CD4-positive, alpha-beta T cell treated with Interleukin-6 for 4 hours (primary cell): Measurements from ENCODE around the gene SORCS2.
"Not testable (repeated sequence)": the region's sequence is repeated elsewhere in the genome, so short reads cannot be mapped to it uniquely, and the experiment has no call there.

ENCODE experiments used
- DNase-seq: peaks from one replicate; pipeline ENCODE4 v3.0.0-alpha.2; 2020; ENCODE audit warnings: mixed read lengths

SORCS2 gene

DNA sequence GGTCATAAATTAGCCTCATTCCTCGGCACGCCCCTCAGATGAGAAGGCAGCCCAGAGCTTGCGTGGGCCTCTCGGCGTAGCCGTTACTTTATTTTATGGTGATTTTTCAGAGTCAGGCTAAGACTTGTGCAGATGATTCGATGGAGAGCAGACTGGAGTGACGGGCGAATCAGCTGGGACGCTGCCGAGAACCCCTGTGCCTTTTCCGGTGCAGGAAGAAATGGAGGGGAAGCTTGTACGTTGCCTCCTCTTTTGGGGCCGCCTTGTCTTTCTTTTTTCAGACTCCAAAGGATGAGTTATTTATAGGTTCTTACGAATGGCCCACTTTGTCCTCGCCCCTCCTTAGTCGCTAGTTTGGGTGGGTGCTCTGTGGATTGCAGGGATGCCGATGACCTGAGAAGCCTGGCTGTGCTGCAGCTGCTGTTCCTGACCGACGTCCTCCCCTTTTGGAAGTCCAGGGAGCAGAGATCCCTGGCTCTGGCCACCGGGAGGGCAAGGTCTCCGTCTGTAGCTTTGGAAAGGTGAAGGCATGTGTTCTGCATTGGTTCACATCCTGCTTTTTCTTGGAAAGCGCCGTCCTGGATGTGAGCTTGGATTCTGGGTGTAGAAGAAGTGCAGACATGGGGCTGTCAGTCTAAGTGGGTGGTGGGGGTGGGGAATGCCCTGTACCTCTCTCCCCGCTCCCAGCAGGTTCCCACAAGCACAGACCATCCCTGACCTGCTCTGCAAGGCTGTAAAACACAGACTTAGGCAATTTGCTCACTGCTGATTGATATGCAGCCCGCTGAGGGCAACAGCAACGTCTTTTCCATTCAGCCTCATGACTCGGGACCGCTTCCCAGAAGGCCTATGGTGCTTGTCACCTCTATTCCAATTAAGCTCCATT is 9.3 kb downstream of the SORCS2 start:
- no peak for DNase-seq

DNA sequence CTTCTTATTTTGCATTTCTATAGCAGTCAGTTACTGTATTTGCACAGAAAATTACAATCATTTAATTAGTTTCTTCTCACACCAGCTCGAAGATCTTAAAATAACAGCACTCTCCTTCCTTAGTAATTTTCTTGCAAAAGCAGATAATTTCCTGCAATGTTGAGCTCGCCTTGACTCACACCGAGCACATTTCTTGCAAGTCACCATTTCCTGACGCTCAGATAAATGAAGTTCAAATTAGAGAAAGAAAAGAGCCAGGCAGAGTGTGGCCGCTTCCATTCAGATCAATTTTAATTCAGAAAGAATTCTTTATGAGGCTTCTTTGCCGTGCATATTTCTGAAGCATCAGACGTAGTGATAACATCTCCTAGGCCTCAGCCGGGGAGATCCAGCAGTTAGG is 10.1 kb downstream of the SORCS2 start:
- no peak for DNase-seq

- DNase-seq = no peak
These were observed 12.5 kb downstream of the SORCS2 start for GRCh38 chr4:7204656-7205387.

DNA sequence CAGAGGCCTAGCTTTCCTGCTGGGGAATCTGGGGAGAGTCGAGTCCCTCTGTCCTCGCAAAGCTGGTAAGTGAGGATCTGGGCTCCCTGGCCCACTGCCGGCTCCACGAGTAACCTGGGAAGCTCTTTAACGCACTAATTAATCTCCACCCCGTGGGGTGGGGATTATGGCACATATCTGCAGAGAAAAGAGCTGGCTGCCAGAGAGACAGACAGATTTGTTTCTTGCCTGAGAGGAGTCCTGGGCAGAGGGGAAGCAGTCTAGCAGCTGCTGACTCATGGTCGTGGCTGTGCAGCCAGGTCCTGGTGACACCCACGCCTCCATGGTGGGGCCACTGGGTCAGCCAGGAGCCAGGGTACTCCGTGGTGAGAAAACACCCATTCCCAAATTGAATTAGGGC is 14.0 kb downstream of the SORCS2 start:
- DNase-seq = no peak

DNA sequence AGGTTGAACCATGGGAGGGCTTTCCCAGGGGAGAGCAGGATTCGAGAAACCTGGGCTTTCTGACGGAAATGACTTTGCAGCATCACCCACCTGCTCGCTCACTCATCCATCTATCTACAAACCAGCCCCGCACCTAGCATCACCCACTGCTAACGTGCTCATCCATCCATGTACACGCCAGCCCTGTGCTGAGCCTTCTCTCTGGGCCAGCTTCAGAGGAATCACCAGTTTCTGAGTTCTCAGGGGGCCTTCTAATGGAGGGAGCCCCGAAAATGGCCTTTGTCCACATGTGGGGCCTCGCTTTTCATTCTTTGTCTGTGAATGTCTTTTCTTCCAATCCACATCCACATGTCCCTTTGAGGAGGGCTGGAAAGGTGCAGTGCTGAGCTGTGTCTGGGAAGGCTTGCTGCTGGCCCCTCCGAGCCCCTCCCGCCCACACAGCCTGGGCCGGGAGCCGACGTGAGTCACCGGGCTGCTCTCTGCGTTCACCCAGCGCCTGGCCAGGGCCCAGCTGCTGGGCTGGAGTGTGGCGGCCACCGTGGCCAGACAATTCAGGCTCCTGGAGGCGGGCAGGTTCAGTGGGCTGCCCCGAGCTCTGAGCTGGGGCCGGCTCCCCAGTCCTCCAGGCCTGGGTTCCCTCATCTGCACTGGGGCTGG is 14.7 kb downstream of the SORCS2 start:
- DNase-seq = no peak

- no peak for DNase-seq
These were observed 15.4 kb downstream of the SORCS2 start for GRCh38 chr4:7207628-7208231.

DNA sequence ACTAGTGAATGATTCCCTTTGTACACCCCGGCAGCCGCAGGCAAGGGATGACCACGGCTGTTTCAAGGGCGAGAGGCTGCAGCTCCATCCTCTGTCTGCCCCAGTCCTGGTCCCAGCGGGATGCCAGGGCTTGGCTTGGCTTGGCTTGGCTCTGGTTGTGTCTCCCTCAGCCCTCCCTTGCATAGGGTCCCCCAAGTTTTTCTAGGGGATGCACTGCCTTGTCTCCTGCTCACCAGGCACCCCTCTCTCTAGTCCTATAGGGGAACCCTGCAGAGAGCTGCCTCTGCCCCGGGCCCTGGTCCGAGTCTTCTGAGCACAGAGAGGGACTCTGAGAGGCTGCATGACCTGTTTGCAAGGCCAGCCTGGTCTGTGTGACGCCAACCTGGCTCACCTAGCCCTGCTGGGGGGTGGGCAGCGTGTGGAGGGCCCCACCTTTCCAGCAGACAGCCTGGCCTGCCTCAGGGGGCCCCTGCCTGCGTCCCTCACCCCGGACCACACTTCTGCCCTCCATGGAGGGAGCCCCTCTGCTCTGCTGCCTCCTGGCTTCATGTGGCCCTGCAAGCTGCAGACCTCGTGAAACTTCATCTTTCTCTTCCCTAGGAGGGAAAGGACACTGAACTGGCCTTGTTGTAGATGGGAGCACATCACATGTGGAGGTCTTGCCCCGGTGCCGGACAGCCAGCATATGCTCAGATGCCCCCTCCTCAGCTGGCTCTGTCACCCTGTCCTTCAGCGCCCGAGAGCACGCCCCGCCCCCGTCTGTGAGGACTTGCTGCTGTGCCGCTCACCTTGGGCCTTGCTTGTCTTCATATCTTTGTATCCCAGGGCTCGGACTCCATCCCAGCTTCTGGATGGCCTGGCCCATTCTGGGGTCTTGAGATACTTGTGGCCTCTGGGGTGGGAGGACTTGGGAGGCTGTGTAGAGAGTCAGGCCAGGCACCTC is 16.4 kb downstream of the SORCS2 start:
- DNase-seq = no peak

GRCh38 chr4:7209699-7210098 is 17.4 kb downstream of the SORCS2 start:
- no peak for DNase-seq

GRCh38 chr4:7210824-7211223 is 18.5 kb downstream of the SORCS2 start:
- DNase-seq = no peak

DNA sequence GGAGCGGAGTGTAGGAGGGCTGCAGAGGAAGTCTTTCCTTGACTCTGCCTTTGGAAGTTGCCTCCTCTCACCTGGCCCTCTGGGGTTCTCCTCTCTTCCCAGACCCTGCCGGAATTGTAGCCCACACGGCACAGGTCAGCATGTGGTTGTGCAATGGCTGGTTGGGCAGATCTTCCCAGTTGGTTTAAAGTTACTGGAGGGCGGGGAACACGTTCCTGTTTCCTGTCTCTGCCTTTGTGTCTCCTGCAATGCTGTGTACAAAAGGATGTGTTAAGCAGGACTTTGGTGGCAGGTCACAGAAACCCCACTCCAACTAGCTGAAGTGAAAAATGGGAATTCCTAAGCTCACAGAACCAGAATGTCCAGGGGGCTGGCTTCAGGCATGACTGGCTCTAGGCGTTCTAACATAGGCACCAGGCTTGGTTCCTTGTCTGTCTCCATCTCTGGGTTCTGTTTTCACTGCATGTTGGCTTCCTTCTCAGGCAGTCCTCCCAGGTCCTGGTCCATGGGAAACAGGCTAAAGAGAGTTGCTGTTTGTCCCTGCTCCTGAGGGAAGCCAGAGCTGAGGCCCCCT is 19.9 kb downstream of the SORCS2 start:
- no peak for DNase-seq

DNA sequence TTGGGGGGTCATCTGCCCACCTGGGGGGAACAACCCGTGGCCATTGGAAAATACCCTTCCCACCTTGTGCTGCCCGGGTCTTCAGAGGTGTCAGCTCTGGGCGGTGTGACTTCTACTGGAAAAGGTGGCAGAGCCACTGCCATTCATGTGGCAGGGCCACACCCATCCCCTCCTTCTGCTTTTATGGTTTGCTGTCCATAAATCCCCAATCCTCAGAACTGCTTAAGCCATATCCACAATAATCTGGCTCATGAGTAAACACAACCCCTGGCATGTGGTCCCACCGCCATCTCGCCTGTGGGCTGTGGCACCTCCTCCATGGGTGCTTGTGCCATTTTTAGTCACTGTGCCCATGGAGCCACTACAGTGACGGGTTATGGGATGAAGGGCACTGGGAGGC is 20.6 kb downstream of the SORCS2 start:
- DNase-seq = no peak

DNA sequence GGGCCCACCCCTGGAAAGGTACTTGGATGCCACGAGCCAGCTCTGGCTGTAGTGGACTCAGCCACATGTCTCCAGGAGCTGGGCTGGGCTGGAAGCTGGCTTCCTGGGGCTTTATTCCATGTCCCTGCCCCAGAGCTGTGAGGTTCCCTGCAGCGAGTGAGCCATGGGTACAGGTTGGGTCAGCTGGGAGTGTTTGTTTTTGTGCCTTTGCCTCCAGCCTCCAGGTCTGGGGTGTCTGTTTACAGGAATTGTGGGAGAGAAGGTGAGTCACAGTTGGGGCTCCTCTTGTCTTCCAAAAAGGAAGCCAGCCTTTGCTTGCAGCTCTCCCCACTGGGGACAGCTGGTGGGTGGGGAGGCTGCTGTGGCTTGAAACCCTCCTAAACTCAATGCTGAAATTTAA is 21.5 kb downstream of the SORCS2 start:
- no peak for DNase-seq

- no peak for DNase-seq
These were observed 22.0 kb downstream of the SORCS2 start for GRCh38 chr4:7214359-7214758.

DNA sequence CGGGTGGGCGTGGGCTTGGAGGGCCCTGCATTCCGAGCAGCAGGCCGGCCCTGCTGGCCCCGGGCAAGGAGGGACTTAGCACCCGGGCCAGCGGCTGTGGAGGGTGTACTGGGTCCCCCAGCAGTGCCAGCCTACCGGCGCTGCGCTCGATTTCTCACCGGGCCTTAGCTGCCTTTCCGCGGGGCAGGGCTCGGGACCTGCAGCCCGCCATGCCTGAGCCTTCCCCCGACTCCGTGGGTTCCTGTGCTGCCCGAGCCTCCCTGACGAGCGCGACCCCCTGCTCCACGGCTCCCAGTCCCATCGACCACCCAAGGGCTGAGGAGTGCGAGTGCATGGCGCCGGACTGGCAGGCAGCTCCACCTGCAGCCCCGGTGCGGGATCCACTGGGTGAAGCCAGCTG is 22.8 kb downstream of the SORCS2 start:
- DNase-seq = not testable (repeated sequence)

- no peak for DNase-seq
These were observed 24.7 kb downstream of the SORCS2 start for GRCh38 chr4:7217039-7217438.

- no peak for DNase-seq
These were observed 25.4 kb downstream of the SORCS2 start for GRCh38 chr4:7217474-7218321.

DNA sequence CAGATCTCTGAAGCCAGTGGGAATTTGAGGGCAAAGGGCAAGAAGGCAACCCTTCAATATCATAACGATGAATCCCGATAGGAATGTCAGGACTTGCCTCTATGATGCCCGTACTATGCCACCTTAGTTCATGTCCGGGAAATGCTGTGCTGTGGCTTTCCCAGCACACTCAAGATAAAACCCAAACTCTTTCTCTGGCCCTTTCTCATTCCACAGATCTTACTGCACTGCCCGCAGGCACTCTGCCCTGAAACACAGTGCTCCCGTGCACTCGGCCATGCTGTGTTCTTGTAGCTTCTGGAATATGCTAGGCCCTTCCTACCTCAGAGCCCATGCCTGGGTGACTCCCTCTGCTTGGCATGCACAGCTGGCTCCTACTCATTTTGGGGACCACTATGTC is 26.3 kb downstream of the SORCS2 start:
- no peak for DNase-seq

DNA sequence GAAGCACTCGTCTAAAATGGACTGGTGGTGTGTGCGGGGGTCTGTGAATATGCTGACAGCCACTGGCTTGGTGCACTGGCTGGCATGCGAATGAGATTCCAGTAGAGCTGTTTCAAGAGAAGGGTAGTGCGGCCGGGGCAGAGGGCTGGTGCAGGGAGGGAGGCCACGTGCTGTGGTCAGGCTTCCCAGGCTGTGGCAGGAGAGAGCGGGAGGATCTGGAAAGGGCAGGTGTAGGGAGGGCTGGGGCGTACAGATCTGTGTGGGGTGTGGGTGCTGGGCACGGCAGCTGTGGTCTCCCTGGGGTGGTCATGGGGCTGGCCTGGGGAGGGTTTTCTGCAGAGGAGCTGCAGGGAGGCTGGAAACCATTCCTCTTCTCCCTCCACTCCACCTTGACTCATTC is 30.2 kb downstream of the SORCS2 start:
- no peak for DNase-seq

- DNase-seq = no peak
These were observed 31.2 kb downstream of the SORCS2 start for GRCh38 chr4:7223541-7223940.

DNA sequence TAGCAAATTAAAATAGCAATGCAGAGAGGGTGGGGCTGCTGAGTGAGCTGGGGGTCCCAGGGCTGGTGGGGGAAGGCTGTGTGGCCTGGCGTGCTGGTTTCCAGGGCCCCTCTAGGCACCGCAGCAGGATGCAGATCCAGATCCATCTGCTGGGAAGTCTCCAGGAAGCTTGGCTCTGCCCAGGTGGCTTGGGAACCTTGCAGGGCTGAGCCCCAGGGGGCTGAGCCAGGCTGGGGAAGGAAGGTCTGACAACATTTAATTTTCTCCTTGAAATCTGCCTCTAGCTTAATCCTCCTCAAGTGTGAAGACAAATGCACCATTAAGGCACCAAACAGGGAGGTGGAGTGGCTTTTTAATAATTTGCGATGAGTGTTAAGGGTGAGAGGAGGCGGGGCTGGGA is 31.7 kb downstream of the SORCS2 start:
- no peak for DNase-seq
